DND-41 (cell line): ENCODE data around the gene PRUNE1.

ENCODE experiments used
- EZH2 ChIP-seq: IDR thresholded peaks from 3 replicates; pipeline ENCODE4 v1.6.1; 2012; ENCODE audit warnings: borderline replicate concordance, low read depth, mild to moderate bottlenecking, moderate library complexity, low read length, inconsistent platforms; ENCODE audit not compliant: severe bottlenecking
- TF ChIP-seq, protein P1 (sequence below): IDR thresholded peaks from 2 replicates; pipeline ENCODE4 v1.5.1; 2012; ENCODE audit warnings: borderline replicate concordance, low read length, moderate library complexity, mild to moderate bottlenecking; ENCODE audit not compliant: poor library complexity, severe bottlenecking; ENCODE audit errors: extremely low read depth

DNA sequence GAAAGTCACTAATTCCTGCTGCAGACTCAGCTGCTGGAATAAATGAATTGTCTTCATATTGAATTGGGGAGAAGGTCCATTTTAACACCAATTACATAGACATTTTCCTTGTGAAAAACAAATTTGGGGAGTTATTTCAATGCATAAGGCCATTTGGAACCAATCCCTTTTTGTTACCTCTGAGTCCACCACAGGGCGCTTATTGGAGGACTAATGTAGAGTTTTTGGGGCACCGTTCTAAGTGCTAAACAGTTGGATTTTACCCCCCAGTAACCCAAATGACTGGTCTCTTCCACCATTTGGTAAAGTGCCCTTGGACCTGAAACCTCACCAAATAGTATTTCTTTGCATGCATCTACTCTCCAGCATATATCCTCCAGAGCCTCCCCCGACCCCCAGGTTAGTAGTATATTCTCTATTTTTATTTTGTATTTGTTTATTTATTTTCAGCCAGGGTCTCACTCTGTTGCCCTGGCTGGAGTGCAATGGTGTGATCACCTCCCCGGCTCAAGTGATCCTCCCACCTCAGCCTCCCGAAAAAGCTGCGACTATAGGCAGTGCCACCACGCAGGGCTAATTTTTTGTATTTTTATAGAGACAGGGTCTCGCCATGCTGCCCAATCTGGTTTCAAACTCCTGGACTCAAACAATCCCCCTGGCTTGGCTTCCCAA is 1.6 kb downstream of the PRUNE1 start:
- TF ChIP-seq, protein P1, sequence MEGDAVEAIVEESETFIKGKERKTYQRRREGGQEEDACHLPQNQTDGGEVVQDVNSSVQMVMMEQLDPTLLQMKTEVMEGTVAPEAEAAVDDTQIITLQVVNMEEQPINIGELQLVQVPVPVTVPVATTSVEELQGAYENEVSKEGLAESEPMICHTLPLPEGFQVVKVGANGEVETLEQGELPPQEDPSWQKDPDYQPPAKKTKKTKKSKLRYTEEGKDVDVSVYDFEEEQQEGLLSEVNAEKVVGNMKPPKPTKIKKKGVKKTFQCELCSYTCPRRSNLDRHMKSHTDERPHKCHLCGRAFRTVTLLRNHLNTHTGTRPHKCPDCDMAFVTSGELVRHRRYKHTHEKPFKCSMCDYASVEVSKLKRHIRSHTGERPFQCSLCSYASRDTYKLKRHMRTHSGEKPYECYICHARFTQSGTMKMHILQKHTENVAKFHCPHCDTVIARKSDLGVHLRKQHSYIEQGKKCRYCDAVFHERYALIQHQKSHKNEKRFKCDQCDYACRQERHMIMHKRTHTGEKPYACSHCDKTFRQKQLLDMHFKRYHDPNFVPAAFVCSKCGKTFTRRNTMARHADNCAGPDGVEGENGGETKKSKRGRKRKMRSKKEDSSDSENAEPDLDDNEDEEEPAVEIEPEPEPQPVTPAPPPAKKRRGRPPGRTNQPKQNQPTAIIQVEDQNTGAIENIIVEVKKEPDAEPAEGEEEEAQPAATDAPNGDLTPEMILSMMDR: no peak
- TF ChIP-seq EZH2: no peak
